Natural killer cell (primary cell): ENCODE measurements around the gene TRIM41. TPM values are rescaled to one million over a fixed set of nuclear protein-coding genes. Genes with fewer than 3 reads are reported as not detected.

ENCODE experiments used
- ATAC-seq, 3 donors: fragments of 150-1000 bp in 2 of 3; fragments of 200-7000 bp in 1 of 3; cut with Tn5 transposase; 1 replicate in 1 of 3; 2 replicates in 2 of 3; pipeline ENCODE4 v1.10.0; 2021; ENCODE audit warnings: mild to moderate bottlenecking in 2 of 3, moderate library complexity in 2 of 3
- DNase-seq, 2 donors: peaks; one replicate each; pipeline versions ENCODE4 v3.0.0 to v3.0.0-alpha.2; 2013 to 2021; ENCODE audit warnings: mixed read lengths in 1 of 2
- H3K27ac ChIP-seq: one replicate; pipeline ENCODE4 v1.5.1; 2013; ENCODE audit warnings: mild to moderate bottlenecking, low read length
- H3K27me3 ChIP-seq: one replicate; pipeline ENCODE4 v1.6.1; 2013; ENCODE audit warnings: low read length; ENCODE audit not compliant: control insufficient read depth, insufficient read depth
- H3K36me3 ChIP-seq: one replicate; pipeline ENCODE4 v1.6.1; 2013; ENCODE audit warnings: low read length; ENCODE audit not compliant: control insufficient read depth, insufficient read depth
- H3K4me1 ChIP-seq: one replicate; pipeline ENCODE4 v1.6.1; 2013; ENCODE audit warnings: low read length; ENCODE audit not compliant: control insufficient read depth, insufficient read depth
- H3K4me3 ChIP-seq: one replicate; pipeline ENCODE4 v1.5.1; 2013; ENCODE audit warnings: low read length
- H3K9me3 ChIP-seq: one replicate; pipeline ENCODE4 v1.6.1; 2013; ENCODE audit warnings: low read length; ENCODE audit not compliant: control insufficient read depth, insufficient read depth
- H3K27ac Mint-ChIP-seq, 2 donors: one replicate each; pipeline ENCODE4 v1.8.0; 2022; ENCODE audit warnings: mild to moderate bottlenecking in 2 of 2, mixed read lengths in 2 of 2, moderate library complexity in 1 of 2
- H3K27me3 Mint-ChIP-seq, 2 donors: one replicate each; pipeline ENCODE4 v1.8.0; 2022; ENCODE audit warnings: low read depth in 2 of 2, mixed read lengths in 2 of 2
- H3K36me3 Mint-ChIP-seq: one replicate; pipeline ENCODE4 v1.8.0; 2022; ENCODE audit warnings: mixed read lengths
- H3K4me1 Mint-ChIP-seq, 2 donors: one replicate each; pipeline ENCODE4 v1.8.0; 2022; ENCODE audit warnings: mixed read lengths in 2 of 2
- H3K4me3 Mint-ChIP-seq: one replicate; pipeline ENCODE4 v1.8.0; 2022; ENCODE audit warnings: mild to moderate bottlenecking, moderate library complexity, mixed read lengths
- H3K9me3 Mint-ChIP-seq, 2 donors: one replicate each; pipeline ENCODE4 v1.8.0; 2022; ENCODE audit warnings: mixed read lengths in 2 of 2
- CTCF ChIP-seq: fragments of 200-600 bp; IDR thresholded peaks from one replicate; pipeline ENCODE4 v1.8.0; 2022; ENCODE audit warnings: antibody characterized with exemption
- WGBS: methylation state at CpG from one replicate; pipeline ENCODE4 v1.1.7; 2013; ENCODE audit warnings: missing lambda C conversion rate; ENCODE audit not compliant: insufficient coverage; 5-methylcytosine and 5-hydroxymethylcytosine counted together
- intact Hi-C: fragments of 100-400 bp; cut with micrococcal nuclease; formaldehyde crosslinking; loops from one replicate; pipeline ENCODE4 v1.14.2; 2022
- total RNA-seq, 4 donors: library from RNA; stranded (reverse); fragments of 120-200 nt in 1 of 4; gene quantifications; one replicate each; pipeline versions ENCODE4 v1.2.3 to v1.2.4, GENCODE V29; 2013 to 2022

Gene TRIM41
- total RNA-seq, 3 donors from 2014 or later (not counting 1 experiment from before 2014, with no cell fraction given) = 33.4 to 41.6 (median 36.0) TPM

GRCh38 chr5:181204826-181205760 is 18.0 kb upstream of the TRIM41 start, which contains the start of gene TRIM7:
Gene TRIM7 (minus strand): TSS chr5:181205196. CDS start chr5:181205110, 86 bp downstream.
- ATAC-seq (no peak), DNase-seq (peak in 1 of 2 donors; percentile 54)
- no peaks in the 10 kb centered on the region for H3K9me3 ChIP-seq
- Mint-ChIP-seq H3K27ac (peak within 1 kb of the TSS; percentile 91 to 99), H3K36me3 (peaks cover 9% of the 10 kb centered on the region), H3K27me3 (peaks cover 31 to 32% of the 10 kb centered on the region in 2 donors), H3K9me3 (no peaks in the 10 kb centered on the region), H3K4me1 (peaks cover 33 to 48% of the 10 kb centered on the region in 2 donors), H3K4me3 (peak within 1 kb of the TSS; percentile 99)
- H3K4me1 ChIP-seq = peaks cover 38% of the 10 kb centered on the region
- intact Hi-C loops = no loop called here
- H3K27me3 ChIP-seq = peaks cover 10% of the 10 kb centered on the region
- no peaks in the 10 kb centered on the region for H3K36me3 ChIP-seq
- no peak within 1 kb of the TSS for H3K27ac ChIP-seq
- TF ChIP-seq CTCF = no peak
- under 1% methylated on average over 94 of the region's 94 CpGs for WGBS
- peak within 1 kb of the TSS; percentile 33 for H3K4me3 ChIP-seq

DNA sequence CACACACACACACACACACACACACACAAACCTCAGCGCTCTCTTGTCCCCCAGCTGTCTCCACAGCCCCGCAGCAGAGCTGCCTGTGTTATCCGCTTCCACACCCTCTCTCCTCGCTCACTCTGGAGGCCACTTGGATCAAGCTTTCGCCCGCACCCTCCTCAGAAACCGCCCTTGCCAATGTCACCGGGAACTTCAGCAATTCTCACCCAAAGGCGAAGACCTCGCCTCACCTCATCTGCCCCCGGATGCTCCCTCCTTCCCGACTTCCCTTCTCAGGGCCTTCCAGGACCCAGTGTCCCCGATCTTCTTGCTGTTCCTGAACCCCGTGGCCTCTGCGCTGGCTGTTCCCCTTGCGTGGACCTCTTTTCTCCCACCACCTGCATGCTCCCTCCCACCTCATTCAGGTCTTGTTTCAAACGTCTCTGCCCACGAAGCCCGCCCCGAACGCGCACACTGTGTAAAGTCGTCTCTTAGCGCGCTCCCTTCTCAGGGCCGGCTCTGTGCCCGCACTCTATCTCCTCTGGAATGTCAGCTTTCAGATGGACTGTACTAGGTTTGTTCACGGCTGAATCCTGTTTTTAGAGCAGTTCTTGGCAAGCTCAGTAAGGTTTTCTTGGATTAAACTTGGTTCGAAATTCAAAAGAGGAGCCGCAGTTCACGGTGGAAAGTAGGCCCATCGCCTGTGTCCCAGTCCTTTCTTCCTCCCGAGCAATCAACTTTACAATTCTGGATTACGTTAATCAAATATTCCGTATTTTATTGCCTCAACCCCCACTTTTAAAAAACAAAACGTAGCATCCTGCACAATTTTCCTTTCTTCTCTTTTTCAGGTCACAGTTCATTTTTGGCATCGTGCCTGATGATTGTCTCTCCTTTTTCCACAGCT is 17.1 kb upstream of the TRIM41 start:
- peak overlapping the region; percentile 31 for H3K4me3 ChIP-seq
- TF ChIP-seq CTCF = no peak
- H3K4me1 Mint-ChIP-seq = peaks cover 33 to 48% of the 10 kb centered on the region in 2 donors
- H3K9me3 Mint-ChIP-seq = no peaks in the 10 kb centered on the region
- H3K27me3 Mint-ChIP-seq = peaks cover 27 to 30% of the 10 kb centered on the region in 2 donors
- H3K36me3 ChIP-seq = no peaks in the 10 kb centered on the region
- H3K4me1 ChIP-seq = peaks cover 38% of the 10 kb centered on the region
- WGBS = 4% methylated on average over 37 of the region's 37 CpGs
- no peak overlapping the region for H3K27ac ChIP-seq
- intact Hi-C loops = no loop called here
- DNase-seq (peak in 1 of 2 donors; percentile 53), ATAC-seq (no peak)
- peaks cover 10% of the 10 kb centered on the region for H3K27me3 ChIP-seq
- H3K4me3 Mint-ChIP-seq = peak overlapping the region; percentile 99
- peaks cover 9% of the 10 kb centered on the region for H3K36me3 Mint-ChIP-seq
- no peaks in the 10 kb centered on the region for H3K9me3 ChIP-seq
- H3K27ac Mint-ChIP-seq = peak overlapping the region; percentile 91 to 99

- Histone ChIP-seq H3K4me1 (peaks cover 38% of the 10 kb centered on the region), H3K27me3 (peaks cover 10% of the 10 kb centered on the region), H3K4me3 (peak overlapping the region; percentile 31), H3K9me3 (no peaks in the 10 kb centered on the region), H3K27ac (peak overlapping the region; percentile 58), H3K36me3 (no peaks in the 10 kb centered on the region)
- peak overlapping the region; percentile 99 for H3K4me3 Mint-ChIP-seq
- under 1% methylated on average over 31 of the region's 36 CpGs for WGBS
- peak overlapping the region; percentile 91 to 99 for H3K27ac Mint-ChIP-seq
- peaks cover 33 to 48% of the 10 kb centered on the region in 2 donors for H3K4me1 Mint-ChIP-seq
- H3K27me3 Mint-ChIP-seq = peaks cover 24 to 27% of the 10 kb centered on the region in 2 donors
- DNase-seq (peak; percentile 66 to 90), ATAC-seq (peak; percentile 66 to 74 (median 72))
- intact Hi-C loops = loop anchor here (1.0 kb wide), 4 partner anchors 11 to 34 kb away; no protein-coding TSS in a partner anchor
- H3K9me3 Mint-ChIP-seq = no peaks in the 10 kb centered on the region
- peaks cover 9% of the 10 kb centered on the region for H3K36me3 Mint-ChIP-seq
- TF ChIP-seq CTCF = no peak
These were observed 15.7 kb upstream of the TRIM41 start for GRCh38 chr5:181207214-181207959.
